Measurements from ENCODE around the gene CRACR2A.

DNA sequence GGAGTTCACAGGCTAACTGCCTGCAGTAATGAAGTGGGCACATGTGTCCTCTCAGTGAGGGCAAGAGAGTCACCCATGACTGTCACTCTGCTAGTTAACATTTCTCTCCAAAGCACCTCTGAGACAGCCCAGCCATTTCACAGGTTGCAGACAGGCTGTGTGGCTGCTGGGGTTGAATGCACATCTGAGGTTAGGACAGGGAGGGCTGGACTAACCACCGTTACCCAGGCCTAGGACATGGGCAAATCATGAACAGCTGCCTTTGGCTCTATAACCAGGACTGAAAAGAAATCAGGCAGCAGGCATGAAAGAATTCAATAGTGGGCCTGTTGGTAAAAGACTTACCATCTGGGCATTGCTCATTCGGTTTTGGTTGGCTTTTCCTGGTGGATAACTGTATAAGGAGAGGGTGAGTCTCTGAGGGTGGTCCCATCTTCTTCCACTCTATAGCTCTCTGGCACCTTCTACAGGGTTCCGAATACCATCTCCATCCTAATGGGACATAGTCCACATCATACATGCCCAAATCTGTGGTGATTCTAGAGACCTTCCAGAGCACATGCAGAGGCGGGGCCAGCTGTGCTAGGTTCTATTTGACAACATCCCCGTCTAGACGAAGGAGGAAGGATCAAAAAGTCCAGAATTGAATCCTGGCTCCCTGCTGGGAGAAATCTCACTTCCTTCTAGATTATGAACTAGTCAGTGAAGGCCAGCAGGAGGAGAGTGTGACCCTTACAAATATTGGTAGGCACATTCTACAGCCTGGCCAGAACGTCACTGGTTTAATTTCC, 10.8 kb downstream of the CRACR2A start:
- TF ChIP-seq, protein P1, sequence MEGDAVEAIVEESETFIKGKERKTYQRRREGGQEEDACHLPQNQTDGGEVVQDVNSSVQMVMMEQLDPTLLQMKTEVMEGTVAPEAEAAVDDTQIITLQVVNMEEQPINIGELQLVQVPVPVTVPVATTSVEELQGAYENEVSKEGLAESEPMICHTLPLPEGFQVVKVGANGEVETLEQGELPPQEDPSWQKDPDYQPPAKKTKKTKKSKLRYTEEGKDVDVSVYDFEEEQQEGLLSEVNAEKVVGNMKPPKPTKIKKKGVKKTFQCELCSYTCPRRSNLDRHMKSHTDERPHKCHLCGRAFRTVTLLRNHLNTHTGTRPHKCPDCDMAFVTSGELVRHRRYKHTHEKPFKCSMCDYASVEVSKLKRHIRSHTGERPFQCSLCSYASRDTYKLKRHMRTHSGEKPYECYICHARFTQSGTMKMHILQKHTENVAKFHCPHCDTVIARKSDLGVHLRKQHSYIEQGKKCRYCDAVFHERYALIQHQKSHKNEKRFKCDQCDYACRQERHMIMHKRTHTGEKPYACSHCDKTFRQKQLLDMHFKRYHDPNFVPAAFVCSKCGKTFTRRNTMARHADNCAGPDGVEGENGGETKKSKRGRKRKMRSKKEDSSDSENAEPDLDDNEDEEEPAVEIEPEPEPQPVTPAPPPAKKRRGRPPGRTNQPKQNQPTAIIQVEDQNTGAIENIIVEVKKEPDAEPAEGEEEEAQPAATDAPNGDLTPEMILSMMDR (IDR thresholded peaks at IDR 0.05), result no peak
- no peak for TF ChIP-seq POLR2A (IDR thresholded peaks at IDR 0.05)
